PFSK-1 (cell line): ENCODE results near the gene ESYT3.

Experiments
- POLR2AphosphoS5 ChIP-seq: IDR thresholded peaks from 2 replicates; pipeline ENCODE4 v1.6.1; 2012; ENCODE audit warnings: low read depth, mild to moderate bottlenecking, control low read depth, low read length, moderate library complexity
- SIN3A ChIP-seq: IDR thresholded peaks from 2 replicates; pipeline ENCODE4 v1.6.1; 2012; ENCODE audit warnings: mild to moderate bottlenecking, low read length, moderate library complexity, borderline replicate concordance; ENCODE audit not compliant: insufficient read depth
- TAF1 ChIP-seq: IDR thresholded peaks from 2 replicates; pipeline ENCODE4 v1.6.1; 2012; ENCODE audit warnings: low read length, control low read depth, borderline replicate concordance; ENCODE audit not compliant: insufficient read depth
- TF ChIP-seq, protein P1 (sequence below), 2 experiments: IDR thresholded peaks; 2 replicates each; pipeline versions ENCODE4 v1.6.1 to v1.8.0; 2011 to 2012; ENCODE audit warnings: low read depth in 2 of 2, low read length in 2 of 2, control low read depth in 1 of 2, inconsistent platforms in 1 of 2, mild to moderate bottlenecking in 1 of 2, moderate library complexity in 1 of 2; ENCODE audit not compliant: insufficient read depth in 1 of 2

DNA sequence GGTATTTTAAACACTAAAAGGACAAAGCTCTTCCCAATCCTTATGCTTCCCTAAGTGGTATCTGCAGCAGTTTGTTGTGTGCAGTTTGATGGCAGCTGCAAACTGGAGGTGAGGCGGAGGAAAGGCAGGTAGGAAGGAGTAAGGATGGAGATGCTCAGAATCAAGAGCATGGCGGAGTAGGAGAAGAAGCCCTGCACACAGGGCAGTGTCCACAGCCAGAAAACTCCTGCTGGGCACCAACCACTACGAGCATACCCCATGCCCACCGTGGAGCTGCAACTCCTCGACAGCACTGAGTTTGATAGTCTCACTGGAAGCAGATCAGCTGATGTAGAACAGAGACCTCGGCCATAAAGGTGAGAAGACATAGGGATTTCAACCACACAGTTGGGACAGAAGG is 30.3 kb upstream of the ESYT3 start:
- TF ChIP-seq TAF1 (no peak), POLR2AphosphoS5 (no peak), SIN3A (no peak)
- TF ChIP-seq, protein P1, sequence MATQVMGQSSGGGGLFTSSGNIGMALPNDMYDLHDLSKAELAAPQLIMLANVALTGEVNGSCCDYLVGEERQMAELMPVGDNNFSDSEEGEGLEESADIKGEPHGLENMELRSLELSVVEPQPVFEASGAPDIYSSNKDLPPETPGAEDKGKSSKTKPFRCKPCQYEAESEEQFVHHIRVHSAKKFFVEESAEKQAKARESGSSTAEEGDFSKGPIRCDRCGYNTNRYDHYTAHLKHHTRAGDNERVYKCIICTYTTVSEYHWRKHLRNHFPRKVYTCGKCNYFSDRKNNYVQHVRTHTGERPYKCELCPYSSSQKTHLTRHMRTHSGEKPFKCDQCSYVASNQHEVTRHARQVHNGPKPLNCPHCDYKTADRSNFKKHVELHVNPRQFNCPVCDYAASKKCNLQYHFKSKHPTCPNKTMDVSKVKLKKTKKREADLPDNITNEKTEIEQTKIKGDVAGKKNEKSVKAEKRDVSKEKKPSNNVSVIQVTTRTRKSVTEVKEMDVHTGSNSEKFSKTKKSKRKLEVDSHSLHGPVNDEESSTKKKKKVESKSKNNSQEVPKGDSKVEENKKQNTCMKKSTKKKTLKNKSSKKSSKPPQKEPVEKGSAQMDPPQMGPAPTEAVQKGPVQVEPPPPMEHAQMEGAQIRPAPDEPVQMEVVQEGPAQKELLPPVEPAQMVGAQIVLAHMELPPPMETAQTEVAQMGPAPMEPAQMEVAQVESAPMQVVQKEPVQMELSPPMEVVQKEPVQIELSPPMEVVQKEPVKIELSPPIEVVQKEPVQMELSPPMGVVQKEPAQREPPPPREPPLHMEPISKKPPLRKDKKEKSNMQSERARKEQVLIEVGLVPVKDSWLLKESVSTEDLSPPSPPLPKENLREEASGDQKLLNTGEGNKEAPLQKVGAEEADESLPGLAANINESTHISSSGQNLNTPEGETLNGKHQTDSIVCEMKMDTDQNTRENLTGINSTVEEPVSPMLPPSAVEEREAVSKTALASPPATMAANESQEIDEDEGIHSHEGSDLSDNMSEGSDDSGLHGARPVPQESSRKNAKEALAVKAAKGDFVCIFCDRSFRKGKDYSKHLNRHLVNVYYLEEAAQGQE (IDR thresholded peaks at IDR 0.05; ENCODE audit: insufficient read depth in 1 of 2, low read depth in 2 of 2, low read length in 2 of 2) = no peak
